ENCODE data around the gene MLLT6.
A peak's percentile ranks its signal among the peaks of the same experiment; 100 is the strongest.

DNA sequence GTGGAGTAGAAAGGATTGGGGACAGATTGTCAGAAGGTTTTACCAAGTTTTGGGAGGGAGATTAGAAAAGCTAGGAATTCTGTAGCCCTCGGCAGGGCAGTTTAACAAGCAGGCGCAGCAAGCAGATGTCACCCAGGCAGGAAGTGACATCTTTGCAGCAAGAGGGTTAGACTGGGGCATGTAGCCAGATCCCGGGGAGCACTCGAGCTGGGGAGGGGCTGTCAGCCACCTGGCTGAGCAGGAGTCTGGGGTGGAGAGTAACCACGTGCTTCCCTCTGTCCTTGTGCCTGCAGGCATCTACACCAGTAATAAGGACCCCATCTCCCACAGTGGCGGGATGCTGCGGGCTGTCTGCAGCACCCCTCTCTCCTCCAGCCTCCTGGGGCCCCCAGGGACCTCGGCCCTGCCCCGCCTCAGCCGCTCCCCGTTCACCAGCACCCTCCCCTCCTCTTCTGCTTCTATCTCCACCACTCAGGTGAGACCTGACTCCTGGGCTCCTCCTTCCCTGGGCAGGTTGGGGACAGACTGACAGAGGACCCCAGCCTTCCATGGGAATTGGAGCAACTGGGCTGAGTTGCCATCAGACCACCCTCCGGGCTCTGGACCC is 12.2 kb downstream of the MLLT6 start:
- peak in 2 of 3 donors; percentile 28 to 53 for TF ChIP-seq POLR2AphosphoS5 (IDR thresholded peaks at IDR 0.05)
- TF ChIP-seq, protein P1, sequence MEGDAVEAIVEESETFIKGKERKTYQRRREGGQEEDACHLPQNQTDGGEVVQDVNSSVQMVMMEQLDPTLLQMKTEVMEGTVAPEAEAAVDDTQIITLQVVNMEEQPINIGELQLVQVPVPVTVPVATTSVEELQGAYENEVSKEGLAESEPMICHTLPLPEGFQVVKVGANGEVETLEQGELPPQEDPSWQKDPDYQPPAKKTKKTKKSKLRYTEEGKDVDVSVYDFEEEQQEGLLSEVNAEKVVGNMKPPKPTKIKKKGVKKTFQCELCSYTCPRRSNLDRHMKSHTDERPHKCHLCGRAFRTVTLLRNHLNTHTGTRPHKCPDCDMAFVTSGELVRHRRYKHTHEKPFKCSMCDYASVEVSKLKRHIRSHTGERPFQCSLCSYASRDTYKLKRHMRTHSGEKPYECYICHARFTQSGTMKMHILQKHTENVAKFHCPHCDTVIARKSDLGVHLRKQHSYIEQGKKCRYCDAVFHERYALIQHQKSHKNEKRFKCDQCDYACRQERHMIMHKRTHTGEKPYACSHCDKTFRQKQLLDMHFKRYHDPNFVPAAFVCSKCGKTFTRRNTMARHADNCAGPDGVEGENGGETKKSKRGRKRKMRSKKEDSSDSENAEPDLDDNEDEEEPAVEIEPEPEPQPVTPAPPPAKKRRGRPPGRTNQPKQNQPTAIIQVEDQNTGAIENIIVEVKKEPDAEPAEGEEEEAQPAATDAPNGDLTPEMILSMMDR (IDR thresholded peaks at IDR 0.05 in 8 of 11, conservative IDR thresholded peaks at IDR 0.05 in 3 of 11), result no peak
